Measurements from ENCODE around the gene ACVRL1. TPM values are rescaled to one million over a fixed set of nuclear protein-coding genes. Genes with fewer than 3 reads are reported as not detected.

The ACVRL1 gene
- total and polyA plus RNA-seq, 10 of the 15 experiments (the other 5 are each of a cell fraction or from before 2014, with no cell fraction given): not detected

DNA sequence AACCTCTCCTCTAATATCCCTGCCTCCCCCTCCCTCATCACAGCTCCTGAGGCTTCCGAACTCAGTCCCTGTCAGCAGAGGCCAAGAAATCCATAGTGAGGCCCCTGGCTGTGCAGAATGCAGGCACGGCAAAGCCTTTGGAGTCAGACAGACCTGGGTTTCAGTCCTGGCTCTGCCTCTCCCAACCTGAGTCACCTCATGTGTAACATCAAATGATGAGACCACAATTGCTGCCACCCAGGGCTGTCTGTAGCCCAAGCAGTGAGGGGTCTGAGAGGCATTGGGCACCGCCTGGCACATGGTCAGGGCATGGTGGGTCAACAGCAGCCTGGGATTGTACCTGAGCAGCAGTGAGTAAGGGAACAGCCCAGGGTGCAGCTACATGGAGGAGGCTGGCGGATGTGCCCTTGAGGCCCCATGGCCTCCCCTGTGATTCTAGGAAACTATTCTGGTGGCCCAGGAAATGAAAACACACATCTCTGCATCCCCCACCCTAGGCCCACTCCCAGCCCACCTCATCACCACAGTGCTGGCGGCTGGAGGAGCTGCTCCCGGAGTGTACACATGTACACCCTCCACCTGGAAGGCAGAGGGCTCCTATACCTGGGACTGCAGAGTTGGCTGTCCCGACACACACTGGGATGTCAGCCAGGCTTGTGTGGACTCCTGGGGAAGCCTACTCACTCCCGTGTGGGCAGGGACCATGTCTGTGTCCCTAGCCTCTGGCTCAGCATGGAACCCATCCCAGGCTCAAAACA lies 11.7 kb upstream of the ACVRL1 start (continued):
- TF ChIP-seq, protein P1, sequence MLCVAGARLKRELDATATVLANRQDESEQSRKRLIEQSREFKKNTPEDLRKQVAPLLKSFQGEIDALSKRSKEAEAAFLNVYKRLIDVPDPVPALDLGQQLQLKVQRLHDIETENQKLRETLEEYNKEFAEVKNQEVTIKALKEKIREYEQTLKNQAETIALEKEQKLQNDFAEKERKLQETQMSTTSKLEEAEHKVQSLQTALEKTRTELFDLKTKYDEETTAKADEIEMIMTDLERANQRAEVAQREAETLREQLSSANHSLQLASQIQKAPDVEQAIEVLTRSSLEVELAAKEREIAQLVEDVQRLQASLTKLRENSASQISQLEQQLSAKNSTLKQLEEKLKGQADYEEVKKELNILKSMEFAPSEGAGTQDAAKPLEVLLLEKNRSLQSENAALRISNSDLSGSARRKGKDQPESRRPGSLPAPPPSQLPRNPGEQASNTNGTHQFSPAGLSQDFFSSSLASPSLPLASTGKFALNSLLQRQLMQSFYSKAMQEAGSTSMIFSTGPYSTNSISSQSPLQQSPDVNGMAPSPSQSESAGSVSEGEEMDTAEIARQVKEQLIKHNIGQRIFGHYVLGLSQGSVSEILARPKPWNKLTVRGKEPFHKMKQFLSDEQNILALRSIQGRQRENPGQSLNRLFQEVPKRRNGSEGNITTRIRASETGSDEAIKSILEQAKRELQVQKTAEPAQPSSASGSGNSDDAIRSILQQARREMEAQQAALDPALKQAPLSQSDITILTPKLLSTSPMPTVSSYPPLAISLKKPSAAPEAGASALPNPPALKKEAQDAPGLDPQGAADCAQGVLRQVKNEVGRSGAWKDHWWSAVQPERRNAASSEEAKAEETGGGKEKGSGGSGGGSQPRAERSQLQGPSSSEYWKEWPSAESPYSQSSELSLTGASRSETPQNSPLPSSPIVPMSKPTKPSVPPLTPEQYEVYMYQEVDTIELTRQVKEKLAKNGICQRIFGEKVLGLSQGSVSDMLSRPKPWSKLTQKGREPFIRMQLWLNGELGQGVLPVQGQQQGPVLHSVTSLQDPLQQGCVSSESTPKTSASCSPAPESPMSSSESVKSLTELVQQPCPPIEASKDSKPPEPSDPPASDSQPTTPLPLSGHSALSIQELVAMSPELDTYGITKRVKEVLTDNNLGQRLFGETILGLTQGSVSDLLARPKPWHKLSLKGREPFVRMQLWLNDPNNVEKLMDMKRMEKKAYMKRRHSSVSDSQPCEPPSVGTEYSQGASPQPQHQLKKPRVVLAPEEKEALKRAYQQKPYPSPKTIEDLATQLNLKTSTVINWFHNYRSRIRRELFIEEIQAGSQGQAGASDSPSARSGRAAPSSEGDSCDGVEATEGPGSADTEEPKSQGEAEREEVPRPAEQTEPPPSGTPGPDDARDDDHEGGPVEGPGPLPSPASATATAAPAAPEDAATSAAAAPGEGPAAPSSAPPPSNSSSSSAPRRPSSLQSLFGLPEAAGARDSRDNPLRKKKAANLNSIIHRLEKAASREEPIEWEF (IDR thresholded peaks at IDR 0.05; ENCODE audit: insufficient replicate concordance, low read depth, low read length): no peak
- TF ChIP-seq ZNF274 (IDR thresholded peaks at IDR 0.05; ENCODE audit: insufficient read depth, insufficient read length) (no peak), ZSCAN29 (IDR thresholded peaks at IDR 0.05) (no peak), SREBF2 (IDR thresholded peaks at IDR 0.05; ENCODE audit: low read length) (no peak), ATF7 (IDR thresholded peaks at IDR 0.05; ENCODE audit: low read depth) (no peak), ZNF207 (IDR thresholded peaks at IDR 0.05; ENCODE audit: borderline replicate concordance) (no peak)

DNA sequence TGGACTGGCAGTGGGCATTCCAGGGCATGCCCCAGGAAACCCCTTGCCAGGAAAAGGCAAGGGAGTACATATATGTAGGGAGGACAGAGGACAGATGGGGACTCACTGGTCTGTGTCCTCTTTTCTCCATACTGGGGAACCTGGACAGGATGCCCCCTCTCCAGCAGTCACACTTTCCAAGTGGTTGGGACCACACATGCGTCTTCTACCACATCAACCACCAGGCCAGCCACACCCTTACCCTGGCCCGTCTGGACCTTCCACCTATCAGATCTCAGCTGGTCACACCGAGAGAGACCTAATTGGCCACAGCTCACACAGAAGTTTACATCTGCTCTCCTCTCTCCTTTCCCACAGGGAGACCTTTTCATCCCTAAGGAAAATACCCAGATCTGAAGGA lies 11.1 kb upstream of the ACVRL1 start:
- CTCF ChIA-PET: interaction anchor here (1.4 to 3.3 kb wide), 3 partner anchors 17 to 82 kb away, joined by 3 to 12 read pairs (median 4); no protein-coding TSS in a partner anchor
- Histone ChIP-seq H3K9ac (ENCODE audit: control insufficient read depth, insufficient read depth, low read length) (no peak overlapping the region), H3K27me3 (replicated peaks in 1 of 2; ENCODE audit: control insufficient read depth in 2 of 2, insufficient read depth in 2 of 2, low read length in 1 of 2) (peaks cover 0 to 1% of the 10 kb centered on the region in 2 experiments; a peak in 1 of 4 replicates), H4K20me1 (ENCODE audit: control insufficient read depth, insufficient read depth) (no peaks in the 10 kb centered on the region), H3K9me3 (replicated peaks; ENCODE audit: control insufficient read depth, insufficient read depth, low read length) (no peaks in the 10 kb centered on the region), H3K4me1 (ENCODE audit: control insufficient read depth, insufficient read depth, low read length) (no peaks in the 10 kb centered on the region), H3K36me3 (ENCODE audit: control insufficient read depth in 2 of 2, insufficient read depth in 2 of 2, low read length in 1 of 2) (no peaks in the 10 kb centered on the region), H3K4me3 (no peak overlapping the region), H3K4me2 (ENCODE audit: control insufficient read depth, insufficient read depth) (no peak overlapping the region), H3K79me2 (ENCODE audit: control insufficient read depth, insufficient read depth, low read length) (no peaks in the 10 kb centered on the region), H2AFZ (ENCODE audit: control insufficient read depth, low read depth, low read length) (no peak overlapping the region), H3K27ac (ENCODE audit: control insufficient read depth, insufficient read depth) (no peak overlapping the region)
- TF ChIP-seq, protein P2, sequence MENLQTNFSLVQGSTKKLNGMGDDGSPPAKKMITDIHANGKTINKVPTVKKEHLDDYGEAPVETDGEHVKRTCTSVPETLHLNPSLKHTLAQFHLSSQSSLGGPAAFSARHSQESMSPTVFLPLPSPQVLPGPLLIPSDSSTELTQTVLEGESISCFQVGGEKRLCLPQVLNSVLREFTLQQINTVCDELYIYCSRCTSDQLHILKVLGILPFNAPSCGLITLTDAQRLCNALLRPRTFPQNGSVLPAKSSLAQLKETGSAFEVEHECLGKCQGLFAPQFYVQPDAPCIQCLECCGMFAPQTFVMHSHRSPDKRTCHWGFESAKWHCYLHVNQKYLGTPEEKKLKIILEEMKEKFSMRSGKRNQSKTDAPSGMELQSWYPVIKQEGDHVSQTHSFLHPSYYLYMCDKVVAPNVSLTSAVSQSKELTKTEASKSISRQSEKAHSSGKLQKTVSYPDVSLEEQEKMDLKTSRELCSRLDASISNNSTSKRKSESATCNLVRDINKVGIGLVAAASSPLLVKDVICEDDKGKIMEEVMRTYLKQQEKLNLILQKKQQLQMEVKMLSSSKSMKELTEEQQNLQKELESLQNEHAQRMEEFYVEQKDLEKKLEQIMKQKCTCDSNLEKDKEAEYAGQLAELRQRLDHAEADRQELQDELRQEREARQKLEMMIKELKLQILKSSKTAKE (IDR thresholded peaks at IDR 0.05; ENCODE audit: low read depth, poor library complexity, severe bottlenecking): no peak
- BruUV-seq (replicated peaks): no TSS peak
- ATAC-seq (no peak), DNase-seq (ENCODE audit: low read depth, low spot score) (no peak), FAIRE-seq (no peak)
- RAD21 ChIA-PET (ENCODE audit: unreplicated experiment): no interaction called here
- in situ Hi-C loops (cut with MboI): no loop called here
- 25% methylated on average over 3 of the region's 3 CpGs for WGBS (ENCODE audit: insufficient coverage, insufficient replicate concordance, low lambda C conversion rate, missing lambda C conversion rate)
- intact Hi-C loops (cut with micrococcal nuclease; ENCODE audit: unreplicated experiment): no loop called here
- POLR2A ChIA-PET: interaction anchor here (0.5 kb wide), 1 partner anchor 82 kb away, joined by 3 read pairs; no protein-coding TSS in a partner anchor
- SMC1A ChIA-PET (ENCODE audit: uncharacterized antibody, unreplicated experiment): interaction anchor here (1.0 kb wide), 1 partner anchor 26 kb away, joined by 3 read pairs; no protein-coding TSS in a partner anchor

Data from GM12878 (cell line).